ES-I3 (cell line): ENCODE measurements around the gene PRSS38.
"Not testable (repeated sequence)": the region's sequence is repeated elsewhere in the genome, so short reads cannot be mapped to it uniquely, and the experiment has no call there.

ENCODE experiments used
- H3K36me3 ChIP-seq: 2 replicates; pipeline ENCODE4 v1.6.1; 2013; ENCODE audit warnings: mild to moderate bottlenecking, low read length, control low read depth, moderate library complexity; ENCODE audit not compliant: insufficient read depth
- H3K4me1 ChIP-seq: 2 replicates; pipeline ENCODE4 v1.6.1; 2013; ENCODE audit warnings: mild to moderate bottlenecking, control low read depth, low read length; ENCODE audit not compliant: insufficient read depth
- H3K9ac ChIP-seq: 2 replicates; pipeline ENCODE4 v1.6.1; 2013; ENCODE audit warnings: low read depth, mild to moderate bottlenecking, low read length, moderate library complexity
- H3K9me3 ChIP-seq: 2 replicates; pipeline ENCODE4 v1.6.1; 2013; ENCODE audit warnings: mild to moderate bottlenecking, low read length, moderate library complexity; ENCODE audit not compliant: control insufficient read depth, insufficient read depth

PRSS38 gene

GRCh38 chr1:227823537-227823936, 8.1 kb downstream of the PRSS38 start:
- no peak overlapping the region for H3K9ac ChIP-seq
- H3K4me1 ChIP-seq = no peaks in the 10 kb centered on the region
- H3K9me3 ChIP-seq = peaks cover 2% of the 10 kb centered on the region; the same call in 1 of the 2 replicates
- H3K36me3 ChIP-seq = no peaks in the 10 kb centered on the region

DNA sequence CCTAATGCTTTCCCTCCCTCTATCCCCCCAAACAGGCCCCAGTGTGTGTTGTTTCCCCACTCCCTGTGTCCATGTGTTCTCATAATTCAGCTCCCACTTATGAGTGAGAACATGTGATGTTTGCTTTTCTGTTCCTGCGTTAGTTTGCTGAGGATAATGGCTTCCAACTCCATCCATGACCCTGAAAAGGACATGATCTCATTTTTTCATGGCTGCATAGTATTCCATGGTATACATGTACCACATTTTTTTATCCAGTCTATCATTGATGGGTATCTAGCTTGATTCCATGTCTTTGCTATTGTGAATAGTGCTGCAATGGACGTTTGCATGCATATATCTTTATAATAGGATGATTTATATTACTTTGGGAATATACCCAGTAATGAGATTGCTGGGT, 8.7 kb downstream of the PRSS38 start:
- H3K9me3 ChIP-seq = peaks cover 2% of the 10 kb centered on the region; the same call in 1 of the 2 replicates
- no peak overlapping the region for H3K9ac ChIP-seq
- H3K36me3 ChIP-seq = no peaks in the 10 kb centered on the region
- H3K4me1 ChIP-seq = no peaks in the 10 kb centered on the region

DNA sequence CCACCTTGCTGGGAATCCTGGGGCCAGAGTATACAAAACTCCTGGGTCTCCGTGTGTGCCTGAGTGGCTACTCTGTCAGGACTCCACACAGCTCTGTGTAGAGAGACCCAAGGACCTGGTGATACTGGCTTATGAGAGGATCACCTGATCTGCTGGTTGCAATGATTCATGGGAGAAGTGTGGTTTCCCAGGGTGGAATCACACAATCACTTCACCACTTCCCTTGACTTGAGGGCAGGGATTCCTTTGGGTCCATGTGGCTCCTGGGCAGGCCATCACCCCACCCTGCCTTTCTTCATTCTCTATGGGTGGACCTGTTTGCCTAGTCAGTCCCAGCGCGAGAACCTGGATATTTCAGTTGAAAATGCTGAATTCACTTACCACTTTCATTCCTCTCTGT, 13.3 kb downstream of the PRSS38 start:
- Histone ChIP-seq H3K9me3 (no peaks in the 10 kb centered on the region), H3K36me3 (no peaks in the 10 kb centered on the region), H3K4me1 (no peaks in the 10 kb centered on the region), H3K9ac (no peak overlapping the region)

DNA sequence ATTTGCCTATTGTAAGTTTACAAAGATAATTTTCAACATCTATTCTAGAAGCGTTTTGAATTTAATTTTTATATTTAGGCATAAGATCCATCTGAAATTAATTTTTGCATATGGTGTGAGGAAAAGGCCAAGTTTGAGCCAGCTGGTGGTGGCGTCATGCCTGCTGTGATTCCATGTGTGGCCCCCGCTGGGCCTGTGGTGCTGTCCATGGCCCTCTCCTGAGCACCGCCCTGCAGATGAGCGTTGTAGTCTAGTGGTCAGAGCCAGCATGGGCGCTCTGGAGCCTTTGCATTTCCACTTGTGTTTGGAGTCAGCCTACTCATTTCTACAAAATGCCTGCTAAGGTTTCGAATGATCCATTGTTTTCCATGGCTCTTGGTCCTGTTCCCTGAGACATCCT, 22.7 kb downstream of the PRSS38 start:
- H3K9me3 ChIP-seq = no peaks in the 10 kb centered on the region
- H3K4me1 ChIP-seq = no peaks in the 10 kb centered on the region
- H3K9ac ChIP-seq = no peak overlapping the region
- no peaks in the 10 kb centered on the region for H3K36me3 ChIP-seq

DNA sequence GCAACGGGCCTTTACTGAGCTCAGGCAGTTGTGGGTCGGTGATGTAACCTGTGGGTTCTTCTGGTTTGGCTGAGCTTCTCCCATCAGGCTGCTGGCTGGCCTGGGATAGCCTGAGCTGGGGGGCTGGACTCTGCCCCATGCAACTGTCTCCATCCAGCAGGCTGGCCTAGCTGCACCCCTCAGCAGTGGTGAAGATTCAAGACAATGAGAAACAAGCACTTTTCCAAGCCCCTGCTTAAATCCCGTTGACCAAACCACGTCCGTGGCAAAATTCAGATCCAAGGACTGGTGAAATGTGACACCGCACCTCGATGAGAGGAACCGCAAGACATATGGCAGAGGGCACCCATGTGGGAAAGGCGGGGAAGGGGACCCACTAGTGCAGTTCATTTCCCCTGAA, 25.6 kb downstream of the PRSS38 start:
- Histone ChIP-seq H3K36me3 (no peaks in the 10 kb centered on the region), H3K9ac (no peak overlapping the region), H3K9me3 (no peaks in the 10 kb centered on the region), H3K4me1 (no peaks in the 10 kb centered on the region)

DNA sequence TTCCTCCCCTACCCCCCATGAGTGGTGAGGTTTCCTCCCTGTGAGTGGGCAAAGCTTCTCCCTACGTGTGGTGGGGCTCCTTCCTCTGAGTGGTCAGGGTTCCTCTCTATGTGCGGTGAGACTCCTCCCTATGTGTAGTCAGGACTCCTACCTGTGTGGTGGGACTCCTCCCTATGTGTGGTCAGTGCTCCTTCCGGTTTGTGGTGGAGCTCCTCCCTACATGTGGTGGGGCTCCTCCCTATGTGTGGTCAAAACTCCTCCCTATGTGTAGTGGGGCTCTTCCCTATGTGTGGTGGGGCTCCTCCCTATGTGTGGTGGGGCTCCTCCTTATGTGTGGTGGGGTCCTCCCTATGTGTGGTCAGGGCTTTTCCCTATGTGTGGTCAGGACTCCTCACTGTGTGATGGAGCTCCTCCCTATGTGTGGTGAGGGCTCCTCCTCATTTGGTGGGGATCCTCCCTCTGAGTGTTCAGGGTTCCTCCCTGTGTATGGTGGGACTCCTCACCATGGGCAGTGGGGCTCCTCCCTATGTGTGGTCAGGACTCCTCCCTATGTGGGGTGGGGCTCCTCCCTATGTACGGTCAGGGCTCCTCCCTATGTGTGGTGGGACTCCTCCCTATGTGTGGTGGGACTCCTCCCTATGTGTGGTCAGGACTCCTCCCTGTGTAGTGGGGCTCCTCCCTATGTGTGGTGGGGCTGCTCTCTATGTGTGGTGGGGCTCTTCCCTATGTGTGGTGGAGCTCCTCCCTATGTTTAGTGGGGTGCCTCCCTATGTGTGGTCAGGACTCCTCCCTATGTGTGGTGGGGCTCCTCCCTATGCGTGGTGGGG, 29.1 kb downstream of the PRSS38 start:
- no peak overlapping the region for H3K9ac ChIP-seq
- H3K4me1 ChIP-seq = no peaks in the 10 kb centered on the region
- H3K36me3 ChIP-seq = no peaks in the 10 kb centered on the region
- no peaks in the 10 kb centered on the region for H3K9me3 ChIP-seq

- Histone ChIP-seq H3K9me3 (no peaks in the 10 kb centered on the region), H3K9ac (no peak overlapping the region), H3K36me3 (no peaks in the 10 kb centered on the region), H3K4me1 (no peaks in the 10 kb centered on the region)
Measured at GRCh38 chr1:227845147-227845458, 29.6 kb downstream of the PRSS38 start.

DNA sequence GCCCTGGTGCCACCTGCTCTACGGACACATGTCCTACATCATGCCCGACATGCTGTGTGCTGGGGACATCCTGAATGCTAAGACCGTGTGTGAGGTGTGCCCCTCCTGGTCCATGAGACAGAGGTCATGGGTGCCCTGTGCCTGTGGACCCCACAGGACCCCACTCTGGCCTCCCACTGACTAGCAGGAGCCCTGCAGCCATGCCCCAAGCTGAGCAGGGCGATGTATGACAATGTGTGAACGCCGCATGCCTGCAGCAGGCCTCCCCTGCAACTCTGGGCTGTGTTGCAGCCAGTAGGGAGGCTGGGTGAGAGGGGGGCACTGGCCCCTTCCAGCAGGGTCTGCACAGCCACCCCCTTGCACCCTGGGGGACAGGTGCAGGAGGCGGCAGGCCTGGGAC, 30.0 kb downstream of the PRSS38 start:
- no peaks in the 10 kb centered on the region for H3K36me3 ChIP-seq
- H3K9me3 ChIP-seq = no peaks in the 10 kb centered on the region
- H3K4me1 ChIP-seq = no peaks in the 10 kb centered on the region
- no peak overlapping the region for H3K9ac ChIP-seq

- H3K9me3 ChIP-seq = no peaks in the 10 kb centered on the region
- H3K9ac ChIP-seq = no peak overlapping the region
- H3K36me3 ChIP-seq = no peaks in the 10 kb centered on the region
- no peaks in the 10 kb centered on the region for H3K4me1 ChIP-seq
Measured at GRCh38 chr1:227846265-227846858, 30.9 kb downstream of the PRSS38 start.

GRCh38 chr1:227847046-227847445, 31.6 kb downstream of the PRSS38 start:
- not testable (repeated sequence) for H3K9ac ChIP-seq, H3K9me3 ChIP-seq

DNA sequence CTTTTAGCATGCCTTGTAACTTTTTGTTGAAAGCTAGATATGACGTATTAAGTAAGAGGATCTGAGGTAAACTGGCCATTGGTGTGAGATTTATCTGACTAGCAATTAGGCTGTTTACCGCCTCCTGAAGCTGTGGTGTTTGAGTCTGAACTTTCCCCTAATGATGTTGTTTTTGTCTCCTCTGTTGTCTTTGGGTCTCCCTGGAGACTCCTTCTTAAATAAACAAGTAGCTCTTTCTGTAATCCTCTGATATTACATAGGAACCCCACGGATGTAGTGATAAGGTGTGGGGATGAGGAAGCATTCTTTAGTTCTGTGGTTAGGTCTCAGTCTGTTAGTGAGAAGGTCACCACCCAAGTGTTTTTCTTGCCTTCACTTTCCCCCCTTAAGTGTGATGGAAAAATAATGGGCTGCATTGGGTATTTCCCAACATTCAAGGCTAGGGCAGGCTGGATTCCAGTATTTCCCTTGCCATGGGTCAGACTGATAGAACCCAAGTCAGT, 33.0 kb downstream of the PRSS38 start:
- H3K4me1 ChIP-seq = no peaks in the 10 kb centered on the region
- no peaks in the 10 kb centered on the region for H3K9me3 ChIP-seq
- H3K9ac ChIP-seq = no peak overlapping the region
- no peaks in the 10 kb centered on the region for H3K36me3 ChIP-seq

More at GRCh38 chr1:227847046-227847445, 31.6 kb downstream of the PRSS38 start:
- H3K4me1 ChIP-seq, H3K36me3 ChIP-seq: not testable (repeated sequence)

DNA sequence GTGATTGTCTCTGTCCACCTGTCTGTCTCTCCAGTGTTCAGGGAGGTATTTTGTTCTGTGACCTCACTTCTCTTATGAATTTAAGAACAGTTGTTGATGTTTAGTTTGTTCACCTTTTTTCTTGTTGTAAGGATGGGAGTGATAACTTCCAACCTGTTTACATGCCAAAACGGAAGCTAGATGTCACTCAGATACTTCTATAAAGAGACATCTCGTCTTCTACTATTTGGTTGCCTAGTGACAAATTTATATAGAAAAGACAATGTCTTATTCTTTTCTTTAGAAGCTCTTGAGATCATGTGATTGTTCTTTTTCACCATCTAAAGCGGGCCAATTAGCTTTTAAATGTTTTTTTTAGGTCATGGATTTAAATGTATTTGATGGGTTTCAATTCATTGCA, 33.8 kb downstream of the PRSS38 start:
- Histone ChIP-seq H3K9ac (no peak overlapping the region), H3K4me1 (no peaks in the 10 kb centered on the region), H3K36me3 (no peaks in the 10 kb centered on the region), H3K9me3 (no peaks in the 10 kb centered on the region)

DNA sequence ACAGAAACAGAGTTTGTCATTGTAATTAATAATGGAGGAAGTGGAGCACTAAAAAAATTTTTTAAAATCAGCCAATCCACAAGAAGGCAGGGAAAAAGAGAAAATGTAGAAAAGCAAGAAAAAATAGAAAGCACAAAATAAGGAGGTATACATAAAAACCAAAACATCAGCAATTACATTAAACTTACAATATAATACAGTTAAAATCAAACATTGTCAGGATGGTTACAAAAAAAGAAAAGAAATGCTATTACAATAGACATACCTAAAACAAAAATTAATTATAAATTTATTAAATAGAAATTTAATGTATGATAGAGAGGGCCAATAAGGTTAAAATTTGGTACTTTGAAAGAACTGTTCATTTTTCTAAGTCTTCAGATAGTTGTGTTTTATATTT, 38.7 kb downstream of the PRSS38 start:
- Histone ChIP-seq H3K9ac (no peak overlapping the region), H3K36me3 (no peaks in the 10 kb centered on the region), H3K9me3 (no peaks in the 10 kb centered on the region), H3K4me1 (no peaks in the 10 kb centered on the region)

DNA sequence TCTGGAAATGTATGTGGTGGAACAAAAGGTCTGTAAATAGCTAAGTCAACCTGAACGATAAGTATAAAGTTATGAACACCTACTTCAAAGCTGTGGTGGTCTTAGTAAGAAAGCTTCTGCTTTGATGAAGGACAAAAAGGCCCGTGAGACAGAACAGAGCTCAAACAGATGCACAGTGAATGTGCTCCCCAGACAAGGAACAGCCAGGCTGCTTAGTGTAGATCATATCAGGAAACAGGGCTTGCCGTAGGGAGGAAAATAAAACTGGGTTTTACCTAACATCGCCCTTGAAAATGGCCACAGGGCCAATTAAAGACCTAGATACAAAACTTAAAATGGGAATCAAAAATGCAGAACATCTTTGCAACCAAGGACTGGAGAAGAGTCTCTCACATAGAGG, 40.2 kb downstream of the PRSS38 start:
- H3K4me1 ChIP-seq = no peaks in the 10 kb centered on the region
- no peak overlapping the region for H3K9ac ChIP-seq
- no peaks in the 10 kb centered on the region for H3K36me3 ChIP-seq
- no peaks in the 10 kb centered on the region for H3K9me3 ChIP-seq

GRCh38 chr1:227856147-227856858, 40.8 kb downstream of the PRSS38 start:
- no peak overlapping the region for H3K9ac ChIP-seq
- H3K36me3 ChIP-seq = no peaks in the 10 kb centered on the region
- H3K9me3 ChIP-seq = no peaks in the 10 kb centered on the region
- no peaks in the 10 kb centered on the region for H3K4me1 ChIP-seq
